DND-41 (cell line): ENCODE data around the gene SPSB4.
A peak's percentile ranks its signal among the peaks of the same experiment; 100 is the strongest.

Experiments used
- ATAC-seq: fragments of 200-7000 bp; cut with Tn5 transposase; 3 replicates; pipeline ENCODE4 v1.9.1; 2021; ENCODE audit warnings: low read depth; ENCODE audit not compliant: insufficient read depth
- DNase-seq: peaks from one replicate; pipeline ENCODE4 v3.0.0-alpha.2; 2020
- H2AFZ ChIP-seq: 2 replicates; pipeline ENCODE4 v1.6.0; 2012; ENCODE audit warnings: low read depth, low read length
- H3K27ac ChIP-seq: 2 replicates; pipeline ENCODE4 v1.5.1; 2012; ENCODE audit warnings: low read length, inconsistent platforms
- H3K27me3 ChIP-seq: fragments of 200-600 bp; sonication (generic); 2 replicates; pipeline ENCODE4 v1.6.0; 2012; ENCODE audit warnings: low read length, mild to moderate bottlenecking, inconsistent platforms; ENCODE audit not compliant: insufficient read depth, poor library complexity
- H3K36me3 ChIP-seq: 2 replicates; pipeline ENCODE4 v1.5.1; 2012; ENCODE audit warnings: low read length, inconsistent platforms; ENCODE audit not compliant: insufficient read depth
- H3K4me1 ChIP-seq: 2 replicates; pipeline ENCODE4 v1.5.1; 2012; ENCODE audit warnings: mild to moderate bottlenecking, low read length; ENCODE audit not compliant: insufficient read depth
- H3K4me2 ChIP-seq: 2 replicates; pipeline ENCODE4 v1.6.0; 2012; ENCODE audit warnings: mild to moderate bottlenecking, moderate library complexity, low read length, inconsistent platforms; ENCODE audit not compliant: insufficient read depth
- H3K4me3 ChIP-seq, 2 experiments: fragments of 200-600 bp in 1 of 2; shearing (Covaris generic) in 1 of 2; 2 replicates each; pipeline ENCODE4 v1.5.1; 2012 to 2016; ENCODE audit warnings: inconsistent platforms in 2 of 2, low read length in 2 of 2, mild to moderate bottlenecking in 2 of 2, low read depth in 1 of 2, moderate library complexity in 1 of 2
- H3K79me2 ChIP-seq: 2 replicates; pipeline ENCODE4 v1.6.0; 2012; ENCODE audit warnings: low read length, inconsistent platforms; ENCODE audit not compliant: insufficient read depth
- H3K9ac ChIP-seq: 2 replicates; pipeline ENCODE4 v1.6.0; 2012; ENCODE audit warnings: low read depth, mild to moderate bottlenecking, inconsistent platforms, low read length, moderate library complexity
- H3K9me3 ChIP-seq: 2 replicates; pipeline ENCODE4 v1.5.1; 2012; ENCODE audit warnings: low read length, moderate library complexity, mild to moderate bottlenecking, inconsistent platforms; ENCODE audit not compliant: insufficient read depth, severe bottlenecking
- H4K20me1 ChIP-seq: 2 replicates; pipeline ENCODE4 v1.6.0; 2012; ENCODE audit warnings: low read length; ENCODE audit not compliant: insufficient read depth
- CTCF ChIP-seq: IDR thresholded peaks from 2 replicates; pipeline ENCODE4 v1.5.1; 2012; ENCODE audit warnings: borderline replicate concordance, low read length, moderate library complexity, mild to moderate bottlenecking; ENCODE audit not compliant: poor library complexity, severe bottlenecking; ENCODE audit errors: extremely low read depth
- EZH2 ChIP-seq: IDR thresholded peaks from 3 replicates; pipeline ENCODE4 v1.6.1; 2012; ENCODE audit warnings: borderline replicate concordance, low read depth, mild to moderate bottlenecking, moderate library complexity, low read length, inconsistent platforms; ENCODE audit not compliant: severe bottlenecking

SPSB4 gene

GRCh38 chr3:141064255-141064926, 13.2 kb downstream of the SPSB4 start:
- H3K36me3 ChIP-seq: peaks cover 41% of the 10 kb centered on the region
- TF ChIP-seq EZH2 (no peak), CTCF (no peak)
- H2AFZ ChIP-seq: peak overlapping the region; percentile 59; the same call in 1 of the 2 replicates
- H3K9me3 ChIP-seq: no peaks in the 10 kb centered on the region
- ATAC-seq: no peak
- H3K4me1 ChIP-seq: peaks cover 29% of the 10 kb centered on the region
- peak overlapping the region; percentile 80 for H3K27ac ChIP-seq
- H3K79me2 ChIP-seq: peaks cover 59% of the 10 kb centered on the region
- H3K4me3 ChIP-seq: peak overlapping the region in 1 of 2 experiments; percentile 45; a peak in 1 of 4 replicates
- H3K9ac ChIP-seq: peak overlapping the region; percentile 46
- no peak for DNase-seq
- H4K20me1 ChIP-seq: 0 out of 2 replicates have a peak, but pooled peaks cover 4% of the 10 kb centered on the region
- H3K27me3 ChIP-seq: no peaks in the 10 kb centered on the region
- H3K4me2 ChIP-seq: peak overlapping the region; percentile 64

GRCh38 chr3:141065258-141065657, 14.1 kb downstream of the SPSB4 start:
- Histone ChIP-seq H3K27ac (peak overlapping the region; percentile 48), H3K27me3 (no peaks in the 10 kb centered on the region), H3K79me2 (peaks cover 50% of the 10 kb centered on the region), H3K4me3 (no peak overlapping the region), H4K20me1 (0 out of 2 replicates have a peak, but pooled peaks cover 5% of the 10 kb centered on the region), H3K9ac (no peak overlapping the region), H2AFZ (no peak overlapping the region), H3K36me3 (peaks cover 46% of the 10 kb centered on the region), H3K4me1 (peaks cover 29% of the 10 kb centered on the region), H3K4me2 (no peak overlapping the region), H3K9me3 (no peaks in the 10 kb centered on the region)
- DNase-seq (no peak), ATAC-seq (no peak)
- TF ChIP-seq CTCF (no peak), EZH2 (no peak)

- ATAC-seq: no peak
- Histone ChIP-seq H3K27me3 (no peaks in the 10 kb centered on the region), H3K79me2 (peaks cover 52% of the 10 kb centered on the region), H2AFZ (no peak overlapping the region), H3K36me3 (peaks cover 51% of the 10 kb centered on the region), H3K9ac (no peak overlapping the region), H3K4me1 (peaks cover 29% of the 10 kb centered on the region), H3K9me3 (no peaks in the 10 kb centered on the region), H3K4me3 (no peak overlapping the region), H4K20me1 (0 out of 2 replicates have a peak, but pooled peaks cover 5% of the 10 kb centered on the region), H3K27ac (no peak overlapping the region), H3K4me2 (no peak overlapping the region)
- DNase-seq: no peak
- TF ChIP-seq CTCF: no peak
- no peak for TF ChIP-seq EZH2
These were observed 15.0 kb downstream of the SPSB4 start for GRCh38 chr3:141065841-141066805.
